GM18520 (cell line): Measurements from ENCODE around the gene TRAF2.
"Not testable (repeated sequence)": the region's sequence is repeated elsewhere in the genome, so short reads cannot be mapped to it uniquely, and the experiment has no call there.

Experiments
- ATAC-seq: cut with Tn5 transposase; IDR thresholded peaks from one replicate; pipeline ENCODE4 v1.9.1; 2021; ENCODE audit not compliant: unreplicated experiment

TRAF2 gene

GRCh38 chr9:136885950-136886578 lies at the start of gene TRAF2:
TSS of gene TRAF2 (plus strand) at chr9:136886516. CDS start at chr9:136898741, 12,225 bp downstream.
- ATAC-seq: peak; percentile 80

- ATAC-seq: no peak
These were observed 49.0 kb upstream of the TRAF2 start for GRCh38 chr9:136837146-136837855.

- not testable (repeated sequence) for ATAC-seq
These were observed 48.4 kb upstream of the TRAF2 start for GRCh38 chr9:136837856-136838277.

GRCh38 chr9:136838314-136839228 lies 47.7 kb upstream of the TRAF2 start:
- ATAC-seq: no peak

GRCh38 chr9:136839229-136840139 lies 46.8 kb upstream of the TRAF2 start:
- ATAC-seq: no peak

GRCh38 chr9:136840140-136840876 lies 46.0 kb upstream of the TRAF2 start:
- ATAC-seq: no peak

GRCh38 chr9:136840877-136841645 lies 45.3 kb upstream of the TRAF2 start:
- no peak for ATAC-seq

GRCh38 chr9:136841646-136842379 lies 44.5 kb upstream of the TRAF2 start:
- not testable (repeated sequence) for ATAC-seq

GRCh38 chr9:136842380-136842948 lies 43.9 kb upstream of the TRAF2 start, which contains the start of gene AJM1:
TSS of gene AJM1 (plus strand) at chr9:136842478. CDS start at chr9:136844415, 1,937 bp downstream.
- peak; percentile 43 for ATAC-seq

GRCh38 chr9:136843159-136843800 lies 43.0 kb upstream of the TRAF2 start:
- ATAC-seq: not testable (repeated sequence)

- not testable (repeated sequence) for ATAC-seq
These were observed 42.2 kb upstream of the TRAF2 start for GRCh38 chr9:136843801-136844740.

GRCh38 chr9:136844761-136845464 lies 41.4 kb upstream of the TRAF2 start:
- no peak for ATAC-seq

- ATAC-seq: no peak
These were observed 40.7 kb upstream of the TRAF2 start for GRCh38 chr9:136845465-136846260.

- ATAC-seq: no peak
These were observed 39.8 kb upstream of the TRAF2 start for GRCh38 chr9:136846376-136847087.
